Astrocyte (in vitro differentiated cells and primary cell): Measurements from ENCODE around the gene IL17A. TPM values are rescaled to one million over a fixed set of nuclear protein-coding genes. Genes with fewer than 3 reads are reported as not detected.

Experiments
- DNase-seq: peaks from one replicate; pipeline ENCODE4 v3.0.0-alpha.2; 2010; ENCODE audit warnings: low read depth
- FAIRE-seq: peaks from 2 replicates; lab custom pipeline; 2011; peaks lifted over from hg19 to GRCh38; lab: Jason Lieb, UNC
- H2AFZ ChIP-seq: 2 replicates; pipeline ENCODE4 v1.6.0; 2012; ENCODE audit warnings: low read depth, low read length, inconsistent platforms
- H3K27ac ChIP-seq: 2 replicates; pipeline ENCODE4 v1.5.1; 2011; ENCODE audit warnings: low read depth, low read length, inconsistent platforms
- H3K27me3 ChIP-seq: 2 replicates; pipeline ENCODE4 v1.6.0; 2011; ENCODE audit warnings: low read length, inconsistent platforms; ENCODE audit not compliant: insufficient read depth
- H3K36me3 ChIP-seq: 2 replicates; pipeline ENCODE4 v1.5.1; 2011; ENCODE audit warnings: low read length, inconsistent platforms; ENCODE audit not compliant: insufficient read depth
- H3K4me1 ChIP-seq: 2 replicates; pipeline ENCODE4 v1.5.1; 2011; ENCODE audit warnings: low read length, inconsistent platforms; ENCODE audit not compliant: insufficient read depth
- H3K4me2 ChIP-seq: 2 replicates; pipeline ENCODE4 v1.6.0; 2012; ENCODE audit warnings: low read length, inconsistent platforms
- H3K4me3 ChIP-seq: 2 replicates; pipeline ENCODE4 v1.5.1; 2011; ENCODE audit warnings: low read depth, mild to moderate bottlenecking, low read length, inconsistent platforms; ENCODE audit not compliant: insufficient read depth
- H3K79me2 ChIP-seq: 2 replicates; pipeline ENCODE4 v1.6.0; 2012; ENCODE audit warnings: mild to moderate bottlenecking, low read length, inconsistent platforms; ENCODE audit not compliant: insufficient read depth
- H3K9ac ChIP-seq: 2 replicates; pipeline ENCODE4 v1.6.0; 2012; ENCODE audit warnings: mild to moderate bottlenecking, low read length, inconsistent platforms
- H3K9me3 ChIP-seq: 2 replicates; pipeline ENCODE4 v1.5.1; 2012; ENCODE audit warnings: low read depth, mild to moderate bottlenecking, low read length, inconsistent platforms; ENCODE audit not compliant: insufficient read depth
- H4K20me1 ChIP-seq: 2 replicates; pipeline ENCODE4 v1.6.0; 2012; ENCODE audit warnings: low read length, inconsistent platforms; ENCODE audit not compliant: insufficient read depth
- H3K27ac Mint-ChIP-seq: one replicate; pipeline ENCODE4 v1.8.0; 2021; ENCODE audit warnings: mild to moderate bottlenecking, mixed read lengths; ENCODE audit not compliant: unreplicated experiment
- H3K27me3 Mint-ChIP-seq: one replicate; pipeline ENCODE4 v1.8.0; 2021; ENCODE audit warnings: low read depth, mixed read lengths; ENCODE audit not compliant: unreplicated experiment
- H3K36me3 Mint-ChIP-seq: one replicate; pipeline ENCODE4 v1.8.0; 2021; ENCODE audit warnings: low read depth, mixed read lengths; ENCODE audit not compliant: unreplicated experiment
- H3K4me1 Mint-ChIP-seq: one replicate; pipeline ENCODE4 v1.8.0; 2021; ENCODE audit warnings: low read depth, mixed read lengths; ENCODE audit not compliant: unreplicated experiment
- H3K4me3 Mint-ChIP-seq: one replicate; pipeline ENCODE4 v1.8.0; 2021; ENCODE audit warnings: mild to moderate bottlenecking, moderate library complexity, mixed read lengths; ENCODE audit not compliant: unreplicated experiment
- H3K9me3 Mint-ChIP-seq: one replicate; pipeline ENCODE4 v1.8.0; 2021; ENCODE audit warnings: mild to moderate bottlenecking, mixed read lengths; ENCODE audit not compliant: unreplicated experiment
- EZH2 ChIP-seq: IDR thresholded peaks from 2 replicates; pipeline ENCODE4 v1.6.1; 2012; ENCODE audit warnings: mild to moderate bottlenecking, low read length, inconsistent platforms; ENCODE audit not compliant: insufficient read depth
- total RNA-seq: library from RNA; stranded (reverse); gene quantifications from 2 replicates; pipeline ENCODE4 v1.2.1, GENCODE V29; 2021
- TF ChIP-seq, protein P1 (sequence below): IDR thresholded peaks from 2 replicates; pipeline ENCODE4 v1.5.1; 2011; ENCODE audit warnings: low read depth, mild to moderate bottlenecking, inconsistent platforms, low read length, moderate library complexity; ENCODE audit not compliant: insufficient read depth

The IL17A gene
- total RNA-seq, 1 donor from 2014 or later = not detected

DNA sequence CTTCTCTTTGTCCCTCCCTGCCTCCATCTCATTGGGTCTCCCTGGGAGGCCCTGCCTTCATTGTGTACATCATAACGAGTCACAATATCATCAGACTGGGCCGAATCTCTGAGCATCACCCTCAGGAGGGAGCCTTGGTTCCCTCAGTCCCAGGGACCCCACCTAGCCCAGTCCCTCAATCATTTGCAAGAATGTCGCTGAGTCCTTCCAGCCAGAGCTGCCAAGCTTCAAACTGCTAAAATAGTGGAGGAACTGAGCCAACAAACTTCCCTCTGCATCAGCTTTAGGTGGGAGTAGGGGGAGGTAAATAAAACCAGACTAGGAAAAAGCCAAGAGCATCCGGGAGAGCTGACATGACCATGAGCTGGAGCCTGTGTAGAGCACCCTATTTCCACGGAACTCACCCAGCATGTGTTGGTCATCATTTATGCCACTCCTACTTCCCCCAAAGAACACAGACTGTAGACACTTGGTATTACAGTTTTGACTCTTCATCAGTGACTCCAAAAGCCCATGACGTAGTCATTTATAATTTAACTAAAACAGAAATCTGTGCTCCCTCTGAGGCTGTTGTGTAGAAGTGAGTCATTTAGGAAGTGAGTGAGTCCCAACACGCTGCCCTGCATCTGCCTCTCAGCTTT, 28.8 kb upstream of the IL17A start:
- Mint-ChIP-seq H3K4me3 (no peak overlapping the region), H3K27ac (no peak overlapping the region), H3K4me1 (peaks cover 20% of the 10 kb centered on the region), H3K27me3 (peaks cover 3% of the 10 kb centered on the region), H3K36me3 (peaks cover 2% of the 10 kb centered on the region), H3K9me3 (peaks cover 9% of the 10 kb centered on the region)
- Histone ChIP-seq H3K27ac (no peak overlapping the region), H2AFZ (no peak overlapping the region), H3K79me2 (no peaks in the 10 kb centered on the region), H3K36me3 (no peaks in the 10 kb centered on the region), H3K4me1 (no peaks in the 10 kb centered on the region), H3K9me3 (no peaks in the 10 kb centered on the region), H3K4me3 (no peak overlapping the region), H3K4me2 (peak overlapping the region; percentile 15), H4K20me1 (no peaks in the 10 kb centered on the region), H3K27me3 (no peaks in the 10 kb centered on the region), H3K9ac (no peak overlapping the region)
- FAIRE-seq (no peak), DNase-seq (no peak)
- TF ChIP-seq, protein P1, sequence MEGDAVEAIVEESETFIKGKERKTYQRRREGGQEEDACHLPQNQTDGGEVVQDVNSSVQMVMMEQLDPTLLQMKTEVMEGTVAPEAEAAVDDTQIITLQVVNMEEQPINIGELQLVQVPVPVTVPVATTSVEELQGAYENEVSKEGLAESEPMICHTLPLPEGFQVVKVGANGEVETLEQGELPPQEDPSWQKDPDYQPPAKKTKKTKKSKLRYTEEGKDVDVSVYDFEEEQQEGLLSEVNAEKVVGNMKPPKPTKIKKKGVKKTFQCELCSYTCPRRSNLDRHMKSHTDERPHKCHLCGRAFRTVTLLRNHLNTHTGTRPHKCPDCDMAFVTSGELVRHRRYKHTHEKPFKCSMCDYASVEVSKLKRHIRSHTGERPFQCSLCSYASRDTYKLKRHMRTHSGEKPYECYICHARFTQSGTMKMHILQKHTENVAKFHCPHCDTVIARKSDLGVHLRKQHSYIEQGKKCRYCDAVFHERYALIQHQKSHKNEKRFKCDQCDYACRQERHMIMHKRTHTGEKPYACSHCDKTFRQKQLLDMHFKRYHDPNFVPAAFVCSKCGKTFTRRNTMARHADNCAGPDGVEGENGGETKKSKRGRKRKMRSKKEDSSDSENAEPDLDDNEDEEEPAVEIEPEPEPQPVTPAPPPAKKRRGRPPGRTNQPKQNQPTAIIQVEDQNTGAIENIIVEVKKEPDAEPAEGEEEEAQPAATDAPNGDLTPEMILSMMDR = no peak
- TF ChIP-seq EZH2 = no peak

GRCh38 chr6:52160472-52161104, 25.6 kb upstream of the IL17A start:
- Histone ChIP-seq H3K79me2 (no peaks in the 10 kb centered on the region), H3K27me3 (no peaks in the 10 kb centered on the region), H2AFZ (no peak overlapping the region), H4K20me1 (no peaks in the 10 kb centered on the region), H3K4me3 (no peak overlapping the region), H3K9ac (no peak overlapping the region), H3K27ac (no peak overlapping the region), H3K4me1 (no peaks in the 10 kb centered on the region), H3K36me3 (no peaks in the 10 kb centered on the region), H3K9me3 (no peaks in the 10 kb centered on the region), H3K4me2 (no peak overlapping the region)
- Mint-ChIP-seq H3K4me3 (no peak overlapping the region), H3K27me3 (peaks cover 6% of the 10 kb centered on the region), H3K4me1 (peaks cover 16% of the 10 kb centered on the region), H3K9me3 (peaks cover 6% of the 10 kb centered on the region), H3K36me3 (no peaks in the 10 kb centered on the region), H3K27ac (no peak overlapping the region)
- FAIRE-seq (no peak), DNase-seq (no peak)
- TF ChIP-seq, protein P1 = no peak
- TF ChIP-seq EZH2 = no peak
